NCI-H2227 (cell line): ENCODE data around the gene SF3B4.
"Not testable (repeated sequence)": the region's sequence is repeated elsewhere in the genome, so short reads cannot be mapped to it uniquely, and the experiment has no call there.

ENCODE experiments used
- DNase-seq: peaks from one replicate; lab custom pipeline; 2025; ENCODE audit not compliant: unreplicated experiment; lab: John Stamatoyannopoulos, UW

The SF3B4 gene, protein sequence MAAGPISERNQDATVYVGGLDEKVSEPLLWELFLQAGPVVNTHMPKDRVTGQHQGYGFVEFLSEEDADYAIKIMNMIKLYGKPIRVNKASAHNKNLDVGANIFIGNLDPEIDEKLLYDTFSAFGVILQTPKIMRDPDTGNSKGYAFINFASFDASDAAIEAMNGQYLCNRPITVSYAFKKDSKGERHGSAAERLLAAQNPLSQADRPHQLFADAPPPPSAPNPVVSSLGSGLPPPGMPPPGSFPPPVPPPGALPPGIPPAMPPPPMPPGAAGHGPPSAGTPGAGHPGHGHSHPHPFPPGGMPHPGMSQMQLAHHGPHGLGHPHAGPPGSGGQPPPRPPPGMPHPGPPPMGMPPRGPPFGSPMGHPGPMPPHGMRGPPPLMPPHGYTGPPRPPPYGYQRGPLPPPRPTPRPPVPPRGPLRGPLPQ

DNA sequence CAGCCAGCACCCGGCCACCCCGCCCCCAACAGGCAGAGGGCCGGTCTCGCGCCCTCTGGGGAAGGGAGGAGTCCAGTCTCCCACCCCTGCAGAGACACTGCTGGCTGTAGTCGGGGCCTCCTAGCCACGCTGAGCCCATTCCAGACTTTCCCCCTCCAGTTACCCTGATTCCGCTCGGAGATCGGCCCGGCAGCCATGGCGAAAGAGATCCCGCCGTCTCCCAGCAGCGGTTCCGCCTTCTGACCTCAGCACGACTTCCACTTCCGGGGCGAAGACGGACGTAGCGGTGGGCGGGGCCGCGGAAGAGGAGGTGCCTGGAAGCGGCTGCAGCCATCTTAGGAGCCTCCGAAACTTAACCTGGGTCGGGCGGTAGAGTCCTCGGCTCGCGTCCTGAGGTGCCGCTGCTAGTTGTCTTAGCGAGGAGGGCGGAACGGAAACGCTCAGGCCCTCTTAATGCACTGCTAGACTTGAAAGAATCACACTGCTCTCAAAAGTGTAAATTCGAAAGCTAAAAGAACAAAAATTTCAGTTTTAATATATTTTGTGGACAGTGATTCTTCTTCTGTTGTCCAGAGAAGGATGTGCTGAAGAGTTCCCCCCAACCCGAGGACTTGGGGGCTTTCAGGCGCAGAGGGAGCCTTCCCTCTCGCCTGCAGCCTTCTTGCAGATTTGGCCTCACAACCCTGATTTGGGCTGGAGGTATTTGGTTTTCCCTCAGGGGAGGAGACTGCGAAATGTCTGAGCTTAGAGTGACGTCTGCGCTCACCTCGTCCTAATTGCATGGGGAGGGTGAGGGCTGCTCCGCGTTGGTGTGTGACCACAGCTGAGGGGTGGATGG lies at the start of gene SF3B4:
SF3B4 (minus strand) TSS at position 241 of the 838 bp plus-strand sequence; CDS start at position 197, 44 bp downstream.
- DNase-seq: peak; percentile 97

DNA sequence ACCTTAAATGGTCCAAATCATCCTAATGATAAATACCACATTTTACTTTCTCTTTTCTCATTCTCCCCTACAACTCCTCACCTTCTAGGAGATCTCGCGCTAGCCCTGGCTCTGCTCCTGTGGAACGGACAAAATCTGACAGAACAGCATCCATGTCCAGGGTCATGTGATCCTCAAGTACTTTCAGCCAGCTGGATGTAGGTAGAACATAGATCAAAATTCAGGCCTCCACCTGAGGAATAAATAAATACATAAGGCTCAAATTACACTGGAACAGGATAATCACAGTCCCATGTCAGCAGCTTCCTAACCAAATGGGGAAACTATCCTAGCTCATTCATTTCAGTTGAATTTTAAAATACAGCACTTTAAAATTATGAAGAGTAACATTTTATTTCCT lies 49.7 kb upstream of the SF3B4 start:
- no peak for DNase-seq

DNA sequence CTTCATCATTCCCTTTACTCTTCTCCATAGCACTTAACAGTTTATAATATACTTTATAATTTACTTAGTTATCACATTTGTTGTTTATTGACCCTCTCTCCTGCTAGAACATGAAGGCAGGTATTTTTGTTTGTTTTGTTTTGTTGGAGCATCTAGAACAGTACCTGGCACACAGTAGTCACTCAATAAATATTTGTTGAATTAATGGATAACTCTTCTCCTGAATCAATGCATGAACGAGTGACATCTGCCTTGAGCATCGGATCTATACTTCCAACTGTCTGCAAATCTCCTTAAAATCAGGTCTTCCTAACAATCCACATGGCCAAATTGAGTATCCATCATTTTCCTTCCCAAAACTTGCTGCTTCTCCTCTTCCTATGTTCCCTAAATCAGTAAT lies 44.9 kb upstream of the SF3B4 start:
- no peak for DNase-seq

DNA sequence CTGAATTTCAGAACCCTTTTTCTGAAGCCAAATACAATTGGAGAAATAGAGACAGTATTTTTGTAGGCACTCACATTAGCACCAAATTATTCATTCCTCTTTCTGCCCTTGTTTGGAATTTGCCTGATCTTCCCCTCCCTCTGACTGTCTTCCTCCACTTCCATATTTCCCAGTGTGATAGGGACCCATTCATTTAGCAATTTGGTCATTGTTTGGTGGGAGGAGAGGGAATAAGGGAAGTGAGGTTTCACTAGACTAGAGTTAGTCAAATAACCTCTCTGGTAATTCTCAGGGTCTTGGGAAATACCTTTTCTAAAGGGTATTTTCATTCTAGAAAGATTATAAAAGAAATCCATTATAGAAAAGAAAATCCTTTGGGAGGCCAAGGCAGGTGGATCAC lies 40.0 kb upstream of the SF3B4 start:
- no peak for DNase-seq

DNA sequence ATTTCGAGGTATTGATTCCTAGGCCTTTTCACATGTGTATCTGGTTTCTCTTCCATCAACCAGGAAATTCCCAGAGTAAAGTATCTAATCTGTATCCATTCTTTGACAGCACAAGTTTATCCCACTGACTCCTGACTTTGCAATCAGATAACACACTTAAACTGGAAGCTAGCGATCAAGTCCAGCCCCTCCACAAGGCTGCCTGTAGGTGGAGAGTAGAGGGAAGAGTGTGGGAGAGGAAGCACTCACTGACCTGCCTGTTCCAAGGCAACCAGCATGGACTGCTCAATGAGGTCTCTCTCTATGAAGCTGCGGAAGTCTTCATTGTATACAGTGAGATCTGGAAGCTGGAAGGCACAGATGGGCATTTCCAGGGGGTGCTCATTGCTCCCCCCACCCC lies 39.4 kb upstream of the SF3B4 start:
- DNase-seq: no peak

DNA sequence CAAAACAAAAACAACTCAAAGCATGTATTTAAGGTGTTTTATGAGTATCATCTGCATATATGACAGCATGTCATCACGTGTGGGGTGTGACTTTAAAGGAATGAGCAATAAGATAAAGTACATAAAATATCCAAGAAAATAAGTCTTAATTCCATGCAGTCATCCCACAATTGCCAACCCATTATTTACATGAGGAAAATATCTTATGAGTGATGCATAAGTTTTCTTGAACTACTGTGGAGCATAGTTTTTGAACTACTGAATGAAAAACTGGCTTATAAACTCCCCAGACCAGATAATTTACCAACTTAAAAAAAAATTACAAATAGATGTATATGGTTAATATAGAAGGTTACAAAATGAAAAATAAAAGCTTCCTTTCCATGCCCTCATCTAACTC lies 38.8 kb upstream of the SF3B4 start:
- DNase-seq: no peak

DNA sequence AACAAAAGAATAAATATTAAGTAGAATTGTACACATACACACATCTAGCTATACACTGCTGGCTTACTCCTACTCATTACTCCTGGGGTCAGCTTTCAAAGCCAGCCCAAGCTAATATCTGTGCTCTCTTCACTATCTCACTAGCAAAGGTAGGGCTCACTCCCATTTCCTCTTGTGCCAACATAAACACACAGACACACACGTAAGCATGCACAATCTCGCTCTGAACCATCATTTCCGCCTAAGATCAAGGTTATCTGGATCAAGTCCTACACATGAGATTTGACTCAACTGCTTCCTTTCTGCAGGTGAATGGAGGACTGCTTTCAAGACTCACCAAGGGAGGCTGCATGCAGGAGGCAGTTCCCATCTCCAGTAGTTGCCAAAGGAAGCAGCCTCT lies 37.8 kb upstream of the SF3B4 start:
- DNase-seq: no peak

DNA sequence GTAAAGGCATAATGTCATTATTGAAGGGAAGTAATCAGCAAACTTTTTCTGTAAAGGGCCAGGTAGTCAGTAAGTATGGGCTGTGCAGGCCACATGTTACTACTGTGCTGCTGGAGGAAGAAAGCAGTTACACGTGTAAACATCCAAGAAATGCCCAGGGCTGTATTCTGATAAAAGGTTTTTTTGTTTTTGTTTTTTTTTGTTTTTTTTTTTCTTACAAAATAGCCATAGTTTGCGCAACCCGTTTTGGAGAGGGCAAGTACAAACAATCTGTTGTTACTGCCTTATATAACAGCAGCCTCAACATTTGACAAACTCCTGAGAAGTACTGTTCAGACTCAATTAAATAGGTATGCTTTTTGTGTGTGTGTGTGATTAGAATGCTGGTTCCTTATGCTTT lies 35.8 kb upstream of the SF3B4 start:
- DNase-seq: no peak

DNA sequence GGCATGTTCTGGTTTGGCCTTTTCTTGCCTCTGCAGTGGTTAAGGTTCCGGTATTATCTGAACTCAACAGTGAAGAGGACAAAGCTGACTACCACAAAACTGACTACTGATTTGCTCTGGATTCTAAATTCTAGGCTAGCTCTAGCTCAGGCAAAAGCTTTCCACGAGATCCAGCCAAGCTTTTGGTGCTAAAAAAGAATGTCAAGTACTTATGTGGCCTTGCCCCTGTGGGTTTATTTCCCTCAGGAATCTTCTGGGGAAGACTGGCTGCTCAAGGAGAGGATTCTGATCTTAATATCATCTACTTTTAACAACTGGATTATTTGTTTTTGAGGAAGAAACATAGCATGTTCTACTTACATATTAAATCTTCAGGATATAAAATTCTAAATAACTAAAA lies 35.1 kb upstream of the SF3B4 start:
- DNase-seq: no peak

DNA sequence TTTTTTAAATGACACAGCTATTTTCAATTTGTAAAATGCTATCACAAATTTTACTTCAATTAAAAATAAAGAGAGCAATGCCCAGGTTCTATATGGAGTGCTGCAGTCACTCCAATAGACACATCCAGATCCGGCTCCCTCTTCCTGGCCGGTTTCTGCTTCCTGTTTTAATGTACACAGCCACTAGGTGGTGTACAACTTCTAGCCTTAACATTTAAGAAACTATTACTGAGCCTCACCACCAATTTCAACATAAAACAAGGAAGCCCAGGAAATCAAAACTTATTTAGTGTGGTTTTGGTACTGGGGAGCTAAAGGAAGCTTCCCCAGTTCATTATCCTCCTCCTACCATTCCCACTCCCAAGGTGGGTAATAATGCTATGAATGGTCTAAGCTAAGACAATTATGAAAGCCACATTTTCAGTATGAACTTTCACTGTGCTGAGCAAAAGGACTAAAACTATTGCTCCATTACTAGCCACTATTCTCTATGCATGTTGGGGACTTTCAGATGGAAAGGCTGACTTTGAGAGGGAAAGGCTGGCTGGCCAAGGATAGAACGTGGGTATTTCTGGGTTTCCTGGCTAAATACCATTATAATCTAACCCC lies 34.5 kb upstream of the SF3B4 start:
- DNase-seq: peak; percentile 77

DNA sequence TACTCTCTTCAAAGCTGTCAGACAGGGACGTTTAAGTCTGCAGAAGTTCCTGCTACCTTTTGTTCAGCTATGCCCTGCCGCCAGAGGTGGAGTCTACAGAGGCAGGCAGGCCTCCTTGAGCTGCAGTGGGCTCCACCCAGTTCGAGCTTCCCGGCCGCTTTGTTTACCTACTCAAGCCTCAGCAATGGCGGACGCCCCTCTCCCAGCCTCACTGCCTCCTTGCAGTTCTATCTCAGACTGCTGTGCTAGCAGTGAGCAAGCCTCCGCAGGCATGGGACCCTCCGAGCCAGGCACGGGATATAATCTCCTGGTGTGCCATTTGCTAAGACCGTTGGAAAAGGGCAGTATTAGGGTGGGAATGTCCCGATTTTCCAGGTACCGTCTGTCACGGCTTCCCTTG lies 29.9 kb upstream of the SF3B4 start:
- not testable (repeated sequence) for DNase-seq

DNA sequence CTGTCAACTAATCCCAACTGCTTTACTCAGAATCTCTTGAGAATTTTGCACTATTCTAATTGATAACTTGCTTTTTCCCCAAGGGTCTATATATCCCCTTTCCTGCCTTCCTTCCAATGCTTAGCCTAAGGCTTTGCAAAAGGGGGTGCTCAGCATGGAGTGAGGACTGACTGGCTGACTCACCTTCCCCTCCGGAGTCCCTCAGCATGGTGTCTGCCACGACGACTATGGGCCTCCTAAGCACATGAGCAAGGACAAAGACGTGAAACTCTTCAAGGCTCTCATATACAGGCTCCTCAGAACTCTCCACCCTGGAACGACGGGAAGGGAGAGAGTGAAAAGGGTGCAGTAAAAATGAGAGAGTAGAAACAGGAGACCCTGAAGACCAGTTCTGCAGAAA lies 22.3 kb upstream of the SF3B4 start:
- DNase-seq: no peak

DNA sequence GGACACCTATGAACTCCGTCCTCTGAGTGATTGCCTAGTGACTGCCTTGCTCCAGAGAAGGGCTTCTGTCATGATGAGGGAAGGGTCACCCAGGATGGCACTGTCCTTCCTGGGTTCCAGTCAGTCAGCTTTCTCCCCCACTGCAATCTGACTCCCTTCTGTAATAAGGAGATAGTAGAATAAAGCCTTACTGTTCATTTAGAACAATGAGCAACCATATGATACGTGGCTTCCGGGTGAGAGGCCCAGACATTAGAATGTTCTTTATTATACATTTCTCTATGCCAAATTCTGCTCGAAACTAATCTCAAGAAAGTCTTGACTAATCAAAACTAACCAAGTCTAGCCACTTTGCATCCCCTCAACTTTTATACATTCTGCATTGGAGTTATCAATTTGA lies 17.6 kb upstream of the SF3B4 start:
- no peak for DNase-seq

DNA sequence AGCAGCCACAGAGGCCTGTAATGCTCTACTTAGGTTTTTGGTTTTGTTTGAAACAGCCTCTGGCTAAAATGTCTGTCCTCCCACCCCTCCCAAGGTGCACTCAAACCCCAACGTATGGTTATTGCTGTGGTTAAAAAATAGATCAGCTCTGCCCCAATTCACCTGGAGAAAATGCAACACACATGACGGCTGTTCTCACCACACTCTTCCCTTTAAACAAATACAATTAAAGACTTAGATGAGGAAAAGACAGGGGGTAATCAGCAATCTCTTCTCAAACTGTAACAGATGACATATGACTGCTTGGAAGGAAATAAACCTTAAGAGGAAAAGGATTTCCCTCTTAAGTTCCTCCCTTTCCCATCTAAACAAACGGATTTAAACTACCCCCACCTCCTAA lies 15.3 kb upstream of the SF3B4 start:
- DNase-seq: no peak

DNA sequence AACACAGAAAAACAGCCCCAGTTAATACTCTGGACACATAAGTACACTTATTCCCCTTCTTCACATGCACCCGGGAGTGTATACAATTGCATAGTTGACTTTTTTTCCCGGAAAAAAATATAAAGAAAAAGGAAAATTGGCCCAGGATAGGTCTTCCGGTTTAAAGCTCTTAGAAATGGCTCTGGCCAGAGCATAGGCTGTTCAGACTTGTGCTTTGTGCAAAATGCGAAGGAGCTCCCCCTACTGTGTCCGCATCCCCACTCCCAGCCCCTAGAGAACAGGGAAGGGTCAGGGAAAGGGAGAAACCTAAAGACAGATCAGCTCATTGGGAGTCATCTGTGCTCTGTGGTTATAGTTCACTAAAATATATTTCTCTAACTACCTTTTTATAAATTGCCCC lies 14.6 kb upstream of the SF3B4 start:
- DNase-seq: peak; percentile 74

DNA sequence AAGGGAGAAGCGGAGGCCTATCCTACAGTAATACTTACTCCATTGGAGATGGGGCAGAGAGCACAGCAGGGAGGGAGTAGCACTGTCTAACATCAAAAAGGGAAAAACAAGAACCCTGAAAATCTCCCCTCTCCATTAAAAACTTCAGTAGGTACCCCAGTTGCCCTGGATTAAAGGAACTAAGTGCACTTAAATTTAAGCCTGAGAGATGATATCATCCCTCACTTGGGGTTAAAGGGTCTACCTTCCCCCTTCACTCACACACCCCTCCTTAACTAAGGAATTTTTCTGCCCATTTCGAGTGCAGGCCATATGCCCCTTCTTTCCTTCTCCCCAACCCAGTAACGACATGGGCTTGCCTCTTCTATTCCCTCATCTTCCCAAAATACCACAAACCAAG lies 12.8 kb upstream of the SF3B4 start:
- DNase-seq: no peak

DNA sequence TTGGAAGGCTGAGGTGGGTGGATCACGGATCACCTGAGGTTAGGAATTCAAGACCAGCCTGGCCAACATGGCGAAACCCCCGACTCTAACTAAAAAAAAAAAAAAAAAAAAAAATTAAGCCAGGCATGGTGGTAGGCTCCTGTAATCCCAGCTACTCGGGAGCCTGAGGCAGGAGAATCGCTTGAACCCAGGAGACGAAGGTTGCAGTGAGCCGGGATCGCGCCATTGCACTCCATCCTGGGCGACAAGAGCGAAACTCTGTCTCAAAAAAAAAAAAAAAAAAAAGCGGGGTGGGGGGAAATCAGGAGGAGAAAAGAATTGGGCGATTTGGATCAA lies 11.0 kb upstream of the SF3B4 start:
- not testable (repeated sequence) for DNase-seq

DNA sequence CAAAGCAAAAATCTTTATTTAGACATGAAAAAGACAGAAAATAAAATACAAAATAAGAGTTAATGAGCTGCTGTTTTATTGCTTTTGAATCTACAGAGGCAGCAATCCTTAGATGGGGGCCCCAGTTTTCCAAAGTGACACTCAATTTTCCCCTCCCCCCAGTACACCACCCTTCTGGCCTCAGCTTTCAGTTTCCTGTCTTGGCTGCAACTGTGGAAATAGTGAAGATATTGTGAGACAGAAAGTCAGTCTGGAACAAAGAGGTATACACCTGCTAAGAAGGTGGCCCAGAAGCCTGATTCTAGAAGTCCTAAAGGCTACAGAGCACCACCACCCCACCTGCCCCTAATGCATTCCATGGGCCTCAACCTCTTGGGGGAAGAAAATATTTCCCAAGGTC lies 10.2 kb upstream of the SF3B4 start:
- DNase-seq: no peak

DNA sequence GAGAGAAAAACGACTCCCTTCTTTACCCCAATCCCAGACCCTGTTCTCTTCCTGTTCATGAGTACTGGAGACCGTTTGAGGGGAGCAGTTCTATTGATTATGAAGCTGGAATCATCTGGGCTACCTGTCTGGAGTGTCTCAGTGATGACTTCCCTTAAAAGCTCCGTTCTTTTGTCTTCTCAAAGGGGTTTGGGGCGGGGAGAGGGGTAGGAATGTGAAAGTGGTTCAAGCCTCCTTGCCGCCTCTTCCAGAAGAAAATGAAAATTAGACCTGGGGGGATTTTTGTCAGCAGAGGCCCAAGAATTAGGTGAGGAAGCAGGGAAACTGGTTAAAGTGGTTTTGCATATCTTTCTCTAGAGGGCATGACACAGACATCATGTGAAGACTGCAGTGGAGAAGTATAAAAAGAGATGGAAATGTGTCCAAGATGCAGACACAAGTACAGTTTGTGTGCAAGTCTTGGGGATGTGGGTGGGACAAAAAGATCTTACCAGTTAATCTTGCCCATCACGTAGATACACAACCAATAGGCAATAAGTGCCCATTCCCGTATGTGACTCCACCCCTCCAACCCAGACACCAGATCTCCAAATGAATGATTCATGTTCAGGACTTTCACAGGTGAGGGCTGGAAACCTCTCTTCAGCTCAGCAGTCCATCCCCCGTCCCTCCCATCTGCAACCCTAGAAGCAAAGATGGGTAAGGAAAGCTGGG lies 9.5 kb upstream of the SF3B4 start:
- peak; percentile 67 for DNase-seq

DNA sequence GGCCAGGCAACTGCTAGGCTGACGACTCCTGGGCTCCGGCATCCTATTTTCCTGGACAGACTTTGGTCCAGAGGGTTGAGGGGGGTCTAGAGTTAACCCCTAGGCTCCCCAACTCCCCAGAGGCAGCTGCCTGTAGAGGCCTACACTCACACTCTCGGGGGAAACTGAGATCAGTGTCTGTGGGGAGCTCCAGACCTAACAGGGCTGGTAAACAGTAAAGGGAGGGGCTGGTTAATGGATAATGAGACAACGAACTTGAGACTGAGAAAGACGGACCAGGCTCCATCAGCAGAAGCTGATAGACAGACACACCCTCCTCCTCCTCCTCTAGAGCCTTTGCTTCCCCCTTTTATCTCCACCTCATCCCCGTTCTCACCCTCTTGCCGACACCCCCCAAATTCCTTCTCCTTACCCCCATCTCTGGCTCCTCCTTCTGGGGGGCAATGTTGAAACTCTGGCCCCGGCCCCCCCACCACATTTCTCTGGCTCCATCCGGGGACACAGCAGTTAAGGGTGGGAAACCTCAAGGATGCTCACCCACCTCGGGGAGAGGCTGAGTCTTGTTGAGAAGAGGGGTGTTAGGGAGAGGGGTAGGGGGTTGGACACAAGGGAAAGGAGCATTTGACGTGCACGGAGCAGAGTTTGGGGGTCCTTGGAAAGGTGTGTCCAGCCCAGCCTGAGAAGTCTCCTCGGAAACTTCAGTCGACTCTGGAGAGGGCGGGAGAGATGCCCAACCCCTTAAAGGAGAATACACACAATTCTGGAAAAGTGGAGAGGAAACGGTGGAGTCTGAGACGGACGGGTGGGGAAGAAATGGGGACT lies 8.8 kb upstream of the SF3B4 start, which contains the start of gene MTMR11:
MTMR11 (minus strand) TSS at position 710 of the 822 bp plus-strand sequence; CDS start at position 478, 232 bp downstream.
- DNase-seq: peak; percentile 32
